ENCODE measurements around the gene ABCA9. TPM values are rescaled to one million over a fixed set of nuclear protein-coding genes. Genes with fewer than 3 reads are reported as not detected.

ABCA9 gene
- total and polyA plus RNA-seq, 2 of the 13 experiments (the other 11 are each of a cell fraction or from before 2014, with no cell fraction given), result 0.04 TPM; not detected in 1

- peak; percentile 81 for TF ChIP-seq HNF4A (CRISPR knock-in tag; IDR thresholded peaks at IDR 0.05)
- TF ChIP-seq ZNF839 (CRISPR knock-in tag; IDR thresholded peaks at IDR 0.05; ENCODE audit: borderline replicate concordance), result no peak
- TF ChIP-seq, protein P1, sequence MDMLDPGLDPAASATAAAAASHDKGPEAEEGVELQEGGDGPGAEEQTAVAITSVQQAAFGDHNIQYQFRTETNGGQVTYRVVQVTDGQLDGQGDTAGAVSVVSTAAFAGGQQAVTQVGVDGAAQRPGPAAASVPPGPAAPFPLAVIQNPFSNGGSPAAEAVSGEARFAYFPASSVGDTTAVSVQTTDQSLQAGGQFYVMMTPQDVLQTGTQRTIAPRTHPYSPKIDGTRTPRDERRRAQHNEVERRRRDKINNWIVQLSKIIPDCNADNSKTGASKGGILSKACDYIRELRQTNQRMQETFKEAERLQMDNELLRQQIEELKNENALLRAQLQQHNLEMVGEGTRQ (IDR thresholded peaks at IDR 0.05; ENCODE audit: low read depth, low read length), result no peak
- TF ChIP-seq, protein P1 (CRISPR knock-in tag; IDR thresholded peaks at IDR 0.05; ENCODE audit: borderline replicate concordance), result peak; percentile 64; the same call in 1 of the 2 replicates
- TF ChIP-seq, protein P2, sequence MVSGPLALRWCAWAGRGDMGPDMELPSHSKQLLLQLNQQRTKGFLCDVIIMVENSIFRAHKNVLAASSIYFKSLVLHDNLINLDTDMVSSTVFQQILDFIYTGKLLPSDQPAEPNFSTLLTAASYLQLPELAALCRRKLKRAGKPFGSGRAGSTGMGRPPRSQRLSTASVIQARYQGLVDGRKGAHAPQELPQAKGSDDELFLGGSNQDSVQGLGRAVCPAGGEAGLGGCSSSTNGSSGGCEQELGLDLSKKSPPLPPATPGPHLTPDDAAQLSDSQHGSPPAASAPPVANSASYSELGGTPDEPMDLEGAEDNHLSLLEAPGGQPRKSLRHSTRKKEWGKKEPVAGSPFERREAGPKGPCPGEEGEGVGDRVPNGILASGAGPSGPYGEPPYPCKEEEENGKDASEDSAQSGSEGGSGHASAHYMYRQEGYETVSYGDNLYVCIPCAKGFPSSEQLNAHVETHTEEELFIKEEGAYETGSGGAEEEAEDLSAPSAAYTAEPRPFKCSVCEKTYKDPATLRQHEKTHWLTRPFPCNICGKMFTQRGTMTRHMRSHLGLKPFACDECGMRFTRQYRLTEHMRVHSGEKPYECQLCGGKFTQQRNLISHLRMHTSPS (CRISPR knock-in tag; IDR thresholded peaks at IDR 0.05; ENCODE audit: low read depth), result no peak
- TF ChIP-seq ZNF773 (CRISPR knock-in tag; IDR thresholded peaks at IDR 0.05; ENCODE audit: borderline replicate concordance), result no peak
- TF ChIP-seq MXD3 (CRISPR knock-in tag; IDR thresholded peaks at IDR 0.05), result no peak
- no peak for TF ChIP-seq ZNF207 (IDR thresholded peaks at IDR 0.05; ENCODE audit: borderline replicate concordance)
- TF ChIP-seq ZNF782 (CRISPR knock-in tag; IDR thresholded peaks at IDR 0.05; ENCODE audit: borderline replicate concordance), result no peak
- no peak for TF ChIP-seq ZNF33A (CRISPR knock-in tag; IDR thresholded peaks at IDR 0.05; ENCODE audit: borderline replicate concordance)
- TF ChIP-seq FOXP4 (CRISPR knock-in tag; IDR thresholded peaks at IDR 0.05), result no peak
- TF ChIP-seq NFE2L1 (CRISPR knock-in tag; IDR thresholded peaks at IDR 0.05; ENCODE audit: borderline replicate concordance), result no peak
- TF ChIP-seq HNF1A (IDR thresholded peaks at IDR 0.05; ENCODE audit: low read depth), result no peak
- no peak for TF ChIP-seq HNF1A (CRISPR knock-in tag; IDR thresholded peaks at IDR 0.05; ENCODE audit: borderline replicate concordance)
- TF ChIP-seq, protein P3, sequence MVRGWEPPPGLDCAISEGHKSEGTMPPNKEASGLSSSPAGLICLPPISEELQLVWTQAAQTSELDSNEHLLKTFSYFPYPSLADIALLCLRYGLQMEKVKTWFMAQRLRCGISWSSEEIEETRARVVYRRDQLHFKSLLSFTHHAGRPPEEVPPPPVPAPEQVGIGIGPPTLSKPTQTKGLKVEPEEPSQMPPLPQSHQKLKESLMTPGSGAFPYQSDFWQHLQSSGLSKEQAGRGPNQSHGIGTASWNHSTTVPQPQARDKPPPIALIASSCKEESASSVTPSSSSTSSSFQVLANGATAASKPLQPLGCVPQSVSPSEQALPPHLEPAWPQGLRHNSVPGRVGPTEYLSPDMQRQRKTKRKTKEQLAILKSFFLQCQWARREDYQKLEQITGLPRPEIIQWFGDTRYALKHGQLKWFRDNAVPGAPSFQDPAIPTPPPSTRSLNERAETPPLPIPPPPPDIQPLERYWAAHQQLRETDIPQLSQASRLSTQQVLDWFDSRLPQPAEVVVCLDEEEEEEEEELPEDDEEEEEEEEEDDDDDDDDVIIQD (CRISPR knock-in tag; IDR thresholded peaks at IDR 0.05; ENCODE audit: low read depth), result peak; percentile 98
Measured at GRCh38 chr17:69031839-69032238, 28.9 kb downstream of the ABCA9 start (continued).
